A549 (cell line): ENCODE measurements around the gene RFPL4AL1. TPM values are rescaled to one million over a fixed set of nuclear protein-coding genes. Genes with fewer than 3 reads are reported as not detected.

Source experiments
- ATAC-seq, 2 experiments: fragments of 200-7000 bp in 1 of 2; fragments of >200 bp in 1 of 2; cut with Nextera tagmentation in 1 of 2; cut with Tn5 transposase in 1 of 2; 3 replicates each; pipeline versions ENCODE4 v1.8.0 to v1.9.1; 2018 to 2020; ENCODE audit warnings: mild to moderate bottlenecking in 1 of 2, moderate library complexity in 1 of 2
- CTCF ChIA-PET: fragments of 300-600 bp; sonication (Branson Sonifier 250); formaldehyde crosslinking; extraction: SDS; loops from one replicate; lab custom pipeline; 2021; ENCODE audit warnings: antibody characterized with exemption, inconsistent platforms; lab: Yijun Ruan, JAX
- POLR2A ChIA-PET: fragments of 350-600 bp; formaldehyde crosslinking; extraction: SDS; loops from one replicate; lab custom pipeline; 2021; ENCODE audit warnings: antibody characterized with exemption, inconsistent platforms; lab: Yijun Ruan, JAX
- DNase-seq, 2 experiments: peaks; one replicate each; pipeline versions ENCODE4 v3.0.0 to v3.0.0-alpha.2; 2011 to 2016; ENCODE audit warnings: low read depth in 1 of 2, low spot score in 1 of 2
- FAIRE-seq: peaks from 2 replicates; lab custom pipeline; 2011; peaks lifted over from hg19 to GRCh38; lab: Jason Lieb, UNC
- H3K27ac ChIP-seq, 2 experiments: fragments of >200 bp; sonication (Bioruptor Twin); formaldehyde crosslinking; 3 replicates each; pipeline ENCODE4 v1.5.1; 2016 to 2017
- H3K4me1 ChIP-seq: fragments of >200 bp; sonication (Bioruptor Twin); formaldehyde crosslinking; 3 replicates; pipeline ENCODE4 v1.6.1; 2016
- H3K4me2 ChIP-seq: fragments of >200 bp; sonication (Bioruptor Twin); formaldehyde crosslinking; 3 replicates; pipeline ENCODE4 v1.6.1; 2016
- H3K4me3 ChIP-seq: fragments of >200 bp; sonication (Bioruptor Twin); formaldehyde crosslinking; 3 replicates; pipeline ENCODE4 v1.5.1; 2016
- H3K9me3 ChIP-seq: fragments of >200 bp; sonication (Bioruptor Twin); formaldehyde crosslinking; 3 replicates; pipeline ENCODE4 v1.6.1; 2016
- ATOH8 ChIP-seq: fragments of 250-450 bp; sonication (Bioruptor Pico); IDR thresholded peaks from 2 replicates; pipeline ENCODE4 v1.5.0; 2020; ENCODE audit warnings: low read depth, mild to moderate bottlenecking, moderate library complexity
- CEBPB ChIP-seq, 2 experiments: fragments of >200 bp in 1 of 2; sonication (Bioruptor Twin) in 1 of 2; formaldehyde crosslinking in 1 of 2; IDR thresholded peaks; 2 replicates each; pipeline ENCODE4 v1.6.1; 2012 to 2016
- E2F6 ChIP-seq: IDR thresholded peaks from 2 replicates; pipeline ENCODE4 v1.6.1; 2012; ENCODE audit warnings: low read depth, borderline replicate concordance
- EP300 ChIP-seq, 2 experiments: fragments of >200 bp; sonication (Bioruptor Twin); formaldehyde crosslinking; IDR thresholded peaks; 2 replicates in 1 of 2; 3 replicates in 1 of 2; pipeline ENCODE4 v1.6.1; 2016 to 2017
- ESRRA ChIP-seq: fragments of 150-350 bp; IDR thresholded peaks from 2 replicates; pipeline ENCODE4 v1.6.1; 2014; ENCODE audit warnings: mild to moderate bottlenecking, low read length, borderline replicate concordance
- FOSL2 ChIP-seq, 2 experiments: fragments of 450-650 bp in 1 of 2; fragments of >200 bp in 1 of 2; sonication (Bioruptor Twin) in 1 of 2; formaldehyde crosslinking; IDR thresholded peaks; 2 replicates each; pipeline versions ENCODE4 v1.5.0 to v1.6.1; 2016 to 2020; ENCODE audit warnings: mild to moderate bottlenecking in 1 of 2, moderate library complexity in 1 of 2
- HES2 ChIP-seq: fragments of >200 bp; sonication (Bioruptor Twin); formaldehyde crosslinking; IDR thresholded peaks from 2 replicates; pipeline ENCODE4 v1.6.1; 2016
- HMGXB4 ChIP-seq: fragments of 250-450 bp; sonication (Bioruptor Pico); IDR thresholded peaks from 2 replicates; pipeline ENCODE4 v1.5.0; 2021; ENCODE audit warnings: mild to moderate bottlenecking, moderate library complexity, borderline replicate concordance
- HOXA7 ChIP-seq: fragments of 250-450 bp; sonication (Bioruptor Pico); IDR thresholded peaks from 2 replicates; pipeline ENCODE4 v1.5.0; 2020; ENCODE audit warnings: mild to moderate bottlenecking, moderate library complexity
- HOXB13 ChIP-seq: fragments of 250-450 bp; sonication (Bioruptor Pico); IDR thresholded peaks from 2 replicates; pipeline ENCODE4 v1.5.0; 2020; ENCODE audit warnings: low read depth, mild to moderate bottlenecking, moderate library complexity
- HOXB5 ChIP-seq: fragments of 250-450 bp; sonication (Bioruptor Pico); IDR thresholded peaks from 2 replicates; pipeline ENCODE4 v1.5.0; 2020; ENCODE audit warnings: mild to moderate bottlenecking, moderate library complexity
- KDM1A ChIP-seq: fragments of 200-600 bp; sonication (generic); IDR thresholded peaks from 2 replicates; pipeline ENCODE4 v1.6.1; 2016; ENCODE audit warnings: low read depth, mild to moderate bottlenecking
- KDM5A ChIP-seq: fragments of 200-600 bp; sonication (generic); IDR thresholded peaks from 2 replicates; pipeline ENCODE4 v1.6.1; 2016; ENCODE audit warnings: antibody characterized with exemption, mild to moderate bottlenecking
- MAX ChIP-seq: IDR thresholded peaks from 2 replicates; pipeline ENCODE4 v1.6.1; 2012
- REST ChIP-seq: fragments of 200-600 bp; sonication (generic); IDR thresholded peaks from 2 replicates; pipeline ENCODE4 v1.6.1; 2016; ENCODE audit warnings: antibody characterized with exemption, mild to moderate bottlenecking, moderate library complexity
- SMC3 ChIP-seq: fragments of >200 bp; sonication (Bioruptor Twin); formaldehyde crosslinking; IDR thresholded peaks from 3 replicates; pipeline ENCODE4 v1.6.1; 2018; ENCODE audit warnings: inconsistent platforms
- SREBF2 ChIP-seq: fragments of 450-650 bp; IDR thresholded peaks from 2 replicates; pipeline ENCODE4 v1.6.1; 2014; ENCODE audit warnings: mild to moderate bottlenecking, moderate library complexity
- USF2 ChIP-seq: fragments of 450-650 bp; IDR thresholded peaks from 2 replicates; pipeline ENCODE4 v1.6.1; 2014; ENCODE audit warnings: antibody characterized with exemption
- ZC3H11A ChIP-seq: fragments of 450-650 bp; IDR thresholded peaks from 2 replicates; pipeline ENCODE4 v1.6.1; 2014; ENCODE audit warnings: antibody characterized with exemption, mild to moderate bottlenecking
- ZSCAN20 ChIP-seq: fragments of 250-450 bp; sonication (Bioruptor Pico); IDR thresholded peaks from 2 replicates; pipeline ENCODE4 v1.8.0; 2022; ENCODE audit warnings: mild to moderate bottlenecking, moderate library complexity
- WGBS: methylation state at CpG from one replicate; pipeline ENCODE4 v1.1.6; 2017; ENCODE audit errors: missing lambda C conversion rate; 5-methylcytosine and 5-hydroxymethylcytosine counted together
- polyA plus RNA-seq, 4 experiments: library from polyadenylated mRNA; depleted of rRNA in 3 of 4; stranded (reverse); fragments of >200 nt; fragmentation: RNase III in 1 of 4; extraction: RNeasy Plus Mini Kit Qiagen cat#74134 plus additional on column Dnase treatment in 1 of 4; gene quantifications; 2 replicates in 3 of 4; 3 replicates in 1 of 4; pipeline ENCODE4 v1.2.3, GENCODE V29; 2011 to 2017

RFPL4AL1 gene
- polyA plus RNA-seq, 2 of the 4 experiments (the other 2 are of a cell fraction), result not detected

GRCh38 chr19:55812449-55812848, 43.5 kb downstream of the RFPL4AL1 start:
- ATAC-seq (no peak), FAIRE-seq (no peak), DNase-seq (no peak)
- Histone ChIP-seq H3K4me1 (no peaks in the 10 kb centered on the region), H3K27ac (no peak overlapping the region), H3K4me3 (no peak overlapping the region), H3K9me3 (peaks cover 16% of the 10 kb centered on the region), H3K4me2 (no peak overlapping the region)
- POLR2A ChIA-PET, result no interaction called here
- WGBS, result 2% methylated on average over 7 of the region's 7 CpGs
- CTCF ChIA-PET, result interaction anchor here (1.3 kb wide), 1 partner anchor 13 kb away, joined by 3 read pairs; no protein-coding TSS in a partner anchor
- TF ChIP-seq KDM5A (no peak), FOSL2 (IDR thresholded peaks at IDR 0.05) (no peak), FOSL2 (CRISPR knock-in tag; IDR thresholded peaks at IDR 0.05) (no peak), HMGXB4 (CRISPR knock-in tag) (no peak), HOXB13 (CRISPR knock-in tag) (no peak), ATOH8 (CRISPR knock-in tag) (no peak), EP300 (IDR thresholded peaks at IDR 0.05) (no peak), CEBPB (IDR thresholded peaks at IDR 0.05) (no peak), HOXB5 (CRISPR knock-in tag) (no peak), ZSCAN20 (CRISPR knock-in tag) (no peak), SREBF2 (no peak), ZC3H11A (no peak)

- TF ChIP-seq MAX, result no peak
- TF ChIP-seq CEBPB (IDR thresholded peaks at IDR 0.05), result no peak
- no peak for TF ChIP-seq KDM5A
- no peak for TF ChIP-seq ZC3H11A
- no peak for TF ChIP-seq HOXA7
- TF ChIP-seq E2F6, result no peak
- TF ChIP-seq SREBF2, result no peak
- no peak for TF ChIP-seq HMGXB4 (CRISPR knock-in tag)
- TF ChIP-seq KDM1A, result no peak
- TF ChIP-seq SMC3, result no peak
- no peak for TF ChIP-seq HES2
- TF ChIP-seq USF2, result no peak
- no peak for TF ChIP-seq REST
- no peak for TF ChIP-seq ESRRA
- TF ChIP-seq, all 56 proteins: peak for 0
- Histone ChIP-seq H3K4me2 (no peak overlapping the region), H3K4me3 (no peak overlapping the region), H3K9me3 (peaks cover 11% of the 10 kb centered on the region), H3K4me1 (no peaks in the 10 kb centered on the region), H3K27ac (no peak overlapping the region)
- CTCF ChIA-PET, result no interaction called here
- FAIRE-seq (no peak), DNase-seq (no peak), ATAC-seq (no peak)
- 15% methylated on average over 5 of the region's 5 CpGs for WGBS
- POLR2A ChIA-PET, result no interaction called here
These were observed 45.0 kb downstream of the RFPL4AL1 start for GRCh38 chr19:55813906-55814305.
